Right lobe of liver (tissue), 6 donors: ENCODE measurements around the gene HTR4. TPM values are rescaled to one million over a fixed set of nuclear protein-coding genes. Genes with fewer than 3 reads are reported as not detected.

ENCODE experiments used
- ATAC-seq, 4 donors: fragments of 200-7000 bp; cut with Tn5 transposase; one replicate each; pipeline ENCODE4 v1.9.1; 2020; ENCODE audit warnings: mild to moderate bottlenecking in 4 of 4, moderate library complexity in 4 of 4
- DNase-seq, 3 donors: peaks; one replicate each; pipeline ENCODE4 v3.0.0-alpha.2; 2020
- H3K27ac ChIP-seq, 3 donors: fragments of 200-600 bp; one replicate each; pipeline ENCODE4 v1.8.0; 2022
- H3K27me3 ChIP-seq, 2 donors: fragments of 200-600 bp; one replicate each; pipeline ENCODE4 v1.8.0; 2022
- H3K36me3 ChIP-seq, 4 donors: fragments of 200-600 bp; sonication (generic) in 1 of 4; one replicate each; pipeline versions ENCODE4 v1.5.1 to v1.8.0; 2017 to 2022; ENCODE audit warnings: control low read depth in 1 of 4
- H3K4me1 ChIP-seq, 4 donors: fragments of 200-600 bp; sonication (generic) in 1 of 4; one replicate each; pipeline versions ENCODE4 v1.5.1 to v1.8.0; 2017 to 2022; ENCODE audit warnings: control low read depth in 1 of 4
- H3K4me3 ChIP-seq, 3 donors: fragments of 200-600 bp; one replicate each; pipeline ENCODE4 v1.8.0; 2022
- H3K9me3 ChIP-seq, 4 donors: fragments of 200-600 bp; sonication (generic) in 1 of 4; one replicate each; pipeline versions ENCODE4 v1.5.1 to v1.8.0; 2017 to 2022; ENCODE audit warnings: control low read depth in 1 of 4
- CTCF ChIP-seq, 4 donors: fragments of 200-600 bp in 3 of 4; fragments of 450-650 bp in 1 of 4; IDR thresholded peaks; one replicate each; pipeline versions ENCODE4 v1.5.1 to v1.8.0; 2016 to 2022; ENCODE audit warnings: antibody characterized with exemption in 4 of 4, mild to moderate bottlenecking in 2 of 4
- POLR2A ChIP-seq: fragments of 450-650 bp; IDR thresholded peaks from one replicate; pipeline ENCODE4 v1.6.1; 2017; ENCODE audit warnings: antibody characterized with exemption, mild to moderate bottlenecking
- WGBS: methylation state at CpG from one replicate; pipeline ENCODE4 v1.1.6; 2018; ENCODE audit warnings: low coverage, low lambda C conversion rate; ENCODE audit not compliant: insufficient coverage; ENCODE audit errors: missing lambda C conversion rate; 5-methylcytosine and 5-hydroxymethylcytosine counted together
- intact Hi-C, 2 donors: fragments of 100-400 bp; cut with DNase I; formaldehyde crosslinking; loops; one replicate each; pipeline versions ENCODE4 v1.11.2 to v1.14.1; 2022
- total RNA-seq, 6 experiments: library from RNA; depleted of rRNA in 2 of 6; stranded (reverse); fragments of >200 nt in 2 of 6; fragmentation: NEBNext Ultra II Directional in 3 of 6; extraction: Animal tissue kit (Norgen Biotek cat#: 25700) in 3 of 6; gene quantifications; one replicate each; pipeline versions ENCODE4 v1.1.0 to v1.2.4, GENCODE V29; 2016 to 2023
- donor health status: DM: no; HTN: yes; CAD: no.
- donor health status: DM: no; HTN: no; CAD: no.
- donor health status: DM: no; HTN: no; CAD: no.
- donor health status: DM: no; HTN: yes; CAD: no.
- donor health status: DM: no; HTN: yes; CAD: no.

HTR4 gene
- total RNA-seq, 6 experiments from 2014 or later = 0.12 to 0.23 (median 0.13) TPM; not detected in 3

DNA sequence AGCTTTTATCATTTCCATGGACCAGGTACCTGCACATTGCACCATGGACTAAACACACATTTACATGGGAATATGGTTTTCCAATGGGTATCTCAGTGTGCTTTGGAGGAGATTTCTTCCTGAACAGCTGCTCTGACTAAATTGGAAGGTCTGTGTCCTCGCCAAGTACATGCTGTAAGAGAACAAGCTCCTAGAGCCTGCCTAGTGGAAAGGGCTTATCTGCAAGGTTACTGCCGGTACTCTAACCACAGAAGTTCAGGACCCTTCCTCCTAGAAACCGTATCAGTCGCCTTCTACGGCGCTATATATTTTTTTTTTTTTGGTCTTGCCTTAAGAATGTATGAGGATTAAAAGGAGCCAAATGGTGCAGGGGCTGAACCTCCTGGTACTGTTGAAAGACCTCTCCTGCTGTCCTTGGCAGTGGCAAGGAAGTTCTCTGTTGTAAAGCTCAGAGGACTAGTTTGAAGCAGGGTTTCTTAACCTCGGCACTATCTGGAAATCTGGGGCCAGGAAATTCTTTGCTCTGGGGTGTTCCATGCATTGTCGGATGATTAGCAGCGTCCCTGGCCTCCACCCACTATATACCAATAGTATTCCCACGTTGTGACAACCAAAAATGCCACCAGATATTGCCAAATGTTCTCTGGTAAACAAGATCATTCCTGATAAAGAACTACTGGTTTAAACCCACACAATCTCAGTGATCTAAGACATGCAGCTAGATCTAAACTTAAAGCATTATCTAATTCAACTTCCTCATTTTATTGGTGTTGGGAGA, 163.1 kb downstream of the HTR4 start:
- TF ChIP-seq CTCF (IDR thresholded peaks at IDR 0.05) (no peak), POLR2A (no peak)
- WGBS = 41% methylated on average over 8 of the region's 10 CpGs
- no peaks in the 10 kb centered on the region for H3K9me3 ChIP-seq
- ATAC-seq = peak; percentile 7 to 28 (median 16)
- no peaks in the 10 kb centered on the region for H3K27me3 ChIP-seq
- no peaks in the 10 kb centered on the region for H3K36me3 ChIP-seq
- no peak overlapping the region for H3K4me3 ChIP-seq
- peak overlapping the region in 2 of 3 donors; percentile 9 to 36 for H3K27ac ChIP-seq
- H3K4me1 ChIP-seq = peaks cover 0 to 35% (median 3%) of the 10 kb centered on the region in 4 donors
- no peak for DNase-seq
- intact Hi-C loops = no loop called here

DNA sequence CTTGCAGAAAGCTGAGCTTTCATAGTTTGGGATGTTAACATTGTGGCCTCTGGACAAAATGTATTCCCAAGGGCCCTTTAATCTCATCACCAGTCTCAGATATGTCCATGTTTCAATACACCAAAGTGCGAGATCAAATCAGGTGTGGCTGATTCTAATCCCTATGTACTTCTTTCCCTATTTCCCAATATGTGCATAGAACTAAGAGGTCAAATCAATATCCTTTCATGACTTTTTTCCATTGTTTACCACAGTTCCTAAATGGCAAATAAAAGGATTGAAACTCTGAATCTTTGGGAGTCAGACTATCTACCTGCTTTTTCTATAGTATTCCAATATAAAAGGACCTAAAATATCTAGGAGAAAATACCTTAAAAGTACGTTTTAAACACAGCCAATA, 165.6 kb downstream of the HTR4 start:
- TF ChIP-seq CTCF (IDR thresholded peaks at IDR 0.05) (no peak), POLR2A (no peak)
- WGBS = 40% methylated on average over 2 of the region's 2 CpGs
- Histone ChIP-seq H3K4me3 (no peak overlapping the region), H3K4me1 (peaks cover 0 to 35% (median 3%) of the 10 kb centered on the region in 4 donors), H3K27me3 (no peaks in the 10 kb centered on the region), H3K36me3 (no peaks in the 10 kb centered on the region), H3K9me3 (no peaks in the 10 kb centered on the region), H3K27ac (no peak overlapping the region)
- intact Hi-C loops = no loop called here
- peak; percentile 42 to 70 (median 52) for ATAC-seq
- no peak for DNase-seq

DNA sequence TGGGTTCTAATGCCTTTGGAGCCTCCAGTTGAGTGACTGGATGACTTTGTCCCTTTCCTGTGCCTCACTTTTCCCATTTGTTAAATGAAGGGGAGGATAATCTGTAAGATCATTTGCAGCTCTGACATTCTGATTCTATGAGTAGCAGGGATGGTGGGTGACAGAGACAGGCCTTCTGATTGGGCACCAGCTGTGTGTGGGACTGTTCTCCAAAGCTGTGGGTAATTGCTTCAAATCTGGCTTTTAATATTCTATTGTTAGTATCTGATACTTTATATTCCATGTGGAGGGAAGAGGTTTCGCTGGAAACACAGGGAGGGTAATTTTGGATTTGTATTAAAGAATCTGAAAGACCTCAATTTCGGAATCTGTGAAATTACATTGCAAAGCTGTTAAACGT, 167.9 kb downstream of the HTR4 start:
- Histone ChIP-seq H3K4me1 (peaks cover 0 to 24% (median 3%) of the 10 kb centered on the region in 4 donors), H3K27me3 (no peaks in the 10 kb centered on the region), H3K9me3 (no peaks in the 10 kb centered on the region), H3K4me3 (no peak overlapping the region), H3K36me3 (no peaks in the 10 kb centered on the region), H3K27ac (no peak overlapping the region)
- ATAC-seq = no peak
- no peak for TF ChIP-seq POLR2A
- TF ChIP-seq CTCF (IDR thresholded peaks at IDR 0.05) = no peak
- DNase-seq = no peak
- intact Hi-C loops = no loop called here
- 73% methylated on average over 3 of the region's 3 CpGs for WGBS

GRCh38 chr5:148484651-148485050, 169.7 kb downstream of the HTR4 start:
- Histone ChIP-seq H3K4me1 (peaks cover 0 to 14% (median 0%) of the 10 kb centered on the region in 4 donors), H3K4me3 (no peak overlapping the region), H3K9me3 (no peaks in the 10 kb centered on the region), H3K27me3 (no peaks in the 10 kb centered on the region), H3K27ac (no peak overlapping the region), H3K36me3 (no peaks in the 10 kb centered on the region)
- ATAC-seq (no peak), DNase-seq (no peak)
- intact Hi-C loops = no loop called here
- TF ChIP-seq CTCF (IDR thresholded peaks at IDR 0.05) = no peak
- no peak for TF ChIP-seq POLR2A
